Endodermal cell (in vitro differentiated cells): ENCODE measurements around the gene SRGAP3. TPM values are rescaled to one million over a fixed set of nuclear protein-coding genes. Genes with fewer than 3 reads are reported as not detected.

Experiments used
- DNase-seq: peaks from one replicate; pipeline ENCODE4 v3.0.0-alpha.2; 2017
- H3K27ac ChIP-seq: 2 replicates; pipeline ENCODE4 v1.5.1; 2013; ENCODE audit warnings: mild to moderate bottlenecking, low read depth, low read length, moderate library complexity
- H3K27me3 ChIP-seq: 2 replicates; pipeline ENCODE4 v1.6.1; 2013; ENCODE audit warnings: mild to moderate bottlenecking, low read length, moderate library complexity; ENCODE audit not compliant: insufficient read depth, control insufficient read depth, poor library complexity, severe bottlenecking
- H3K36me3 ChIP-seq: 2 replicates; pipeline ENCODE4 v1.7.0; 2013; ENCODE audit warnings: mild to moderate bottlenecking, low read length, moderate library complexity; ENCODE audit not compliant: control insufficient read depth, insufficient read depth
- H3K4me1 ChIP-seq: one replicate; pipeline ENCODE4 v1.7.0; 2013; ENCODE audit warnings: low read length; ENCODE audit not compliant: control insufficient read depth, insufficient read depth
- H3K4me3 ChIP-seq: 2 replicates; pipeline ENCODE4 v1.5.1; 2013; ENCODE audit warnings: mild to moderate bottlenecking, low read length, moderate library complexity
- H3K9ac ChIP-seq: 2 replicates; pipeline ENCODE4 v1.6.1; 2013; ENCODE audit warnings: mild to moderate bottlenecking, low read length, moderate library complexity; ENCODE audit not compliant: poor library complexity, severe bottlenecking; ENCODE audit errors: extremely low read depth
- H3K9me3 ChIP-seq: 2 replicates; pipeline ENCODE4 v1.6.1; 2013; ENCODE audit warnings: mild to moderate bottlenecking, low read length, moderate library complexity; ENCODE audit not compliant: control insufficient read depth
- H3K27ac Mint-ChIP-seq: 2 replicates; pipeline ENCODE4 v1.8.0; 2020; ENCODE audit warnings: mixed read lengths
- H3K27me3 Mint-ChIP-seq: 2 replicates; pipeline ENCODE4 v1.8.0; 2021; ENCODE audit warnings: mild to moderate bottlenecking, mixed read lengths; ENCODE audit not compliant: insufficient read depth
- H3K36me3 Mint-ChIP-seq: 2 replicates; pipeline ENCODE4 v1.8.0; 2020; ENCODE audit warnings: low read depth, mixed read lengths
- H3K4me1 Mint-ChIP-seq: 2 replicates; pipeline ENCODE4 v1.8.0; 2020; ENCODE audit warnings: mixed read lengths
- H3K4me3 Mint-ChIP-seq: 2 replicates; pipeline ENCODE4 v1.8.0; 2020; ENCODE audit warnings: mild to moderate bottlenecking, moderate library complexity, mixed read lengths
- H3K9me3 Mint-ChIP-seq: 2 replicates; pipeline ENCODE4 v1.8.0; 2020; ENCODE audit warnings: mild to moderate bottlenecking, mixed read lengths
- WGBS, 2 experiments: methylation state at CpG; one replicate each; pipeline versions ENCODE4 v1.1.5 to v1.1.7; 2013; ENCODE audit warnings: missing lambda C conversion rate in 2 of 2, mixed read lengths in 1 of 2; ENCODE audit not compliant: insufficient coverage in 1 of 2, insufficient read length in 1 of 2; 5-methylcytosine and 5-hydroxymethylcytosine counted together
- total RNA-seq, 2 donors: library from RNA; stranded (reverse); fragmentation: NEBNext Ultra II Directional in 1 of 2; extraction: Animal tissue kit (Norgen Biotek cat#: 25700) in 1 of 2; gene quantifications; 2 replicates in 1 of 2; 3 replicates in 1 of 2; pipeline ENCODE4 v1.2.1, GENCODE V29; 2021
- TF ChIP-seq, protein P1 (sequence below): fragments of 200-600 bp; sonication (generic); conservative IDR thresholded peaks from 2 replicates; pipeline ENCODE4 v1.5.0; 2021; ENCODE audit warnings: antibody characterized with exemption, mild to moderate bottlenecking

Gene SRGAP3
- total RNA-seq, 2 donors from 2014 or later: 5.0 to 8.1 TPM

GRCh38 chr3:8945890-8946600 lies 303.4 kb downstream of the SRGAP3 start:
- H3K4me1 Mint-ChIP-seq: no peaks in the 10 kb centered on the region
- Histone ChIP-seq H3K27me3 (no peaks in the 10 kb centered on the region), H3K4me3 (no peak overlapping the region), H3K4me1 (no peaks in the 10 kb centered on the region), H3K27ac (no peak overlapping the region), H3K36me3 (peaks cover 39% of the 10 kb centered on the region), H3K9ac (no peak overlapping the region), H3K9me3 (peaks cover 19% of the 10 kb centered on the region)
- H3K36me3 Mint-ChIP-seq: peaks cover 43% of the 10 kb centered on the region
- 83 to 100% methylated on average over 1 to 3 of the region's 3 CpGs for WGBS, 2 experiments
- TF ChIP-seq, protein P1, sequence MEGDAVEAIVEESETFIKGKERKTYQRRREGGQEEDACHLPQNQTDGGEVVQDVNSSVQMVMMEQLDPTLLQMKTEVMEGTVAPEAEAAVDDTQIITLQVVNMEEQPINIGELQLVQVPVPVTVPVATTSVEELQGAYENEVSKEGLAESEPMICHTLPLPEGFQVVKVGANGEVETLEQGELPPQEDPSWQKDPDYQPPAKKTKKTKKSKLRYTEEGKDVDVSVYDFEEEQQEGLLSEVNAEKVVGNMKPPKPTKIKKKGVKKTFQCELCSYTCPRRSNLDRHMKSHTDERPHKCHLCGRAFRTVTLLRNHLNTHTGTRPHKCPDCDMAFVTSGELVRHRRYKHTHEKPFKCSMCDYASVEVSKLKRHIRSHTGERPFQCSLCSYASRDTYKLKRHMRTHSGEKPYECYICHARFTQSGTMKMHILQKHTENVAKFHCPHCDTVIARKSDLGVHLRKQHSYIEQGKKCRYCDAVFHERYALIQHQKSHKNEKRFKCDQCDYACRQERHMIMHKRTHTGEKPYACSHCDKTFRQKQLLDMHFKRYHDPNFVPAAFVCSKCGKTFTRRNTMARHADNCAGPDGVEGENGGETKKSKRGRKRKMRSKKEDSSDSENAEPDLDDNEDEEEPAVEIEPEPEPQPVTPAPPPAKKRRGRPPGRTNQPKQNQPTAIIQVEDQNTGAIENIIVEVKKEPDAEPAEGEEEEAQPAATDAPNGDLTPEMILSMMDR: no peak
- no peak overlapping the region for H3K4me3 Mint-ChIP-seq
- DNase-seq: no peak
- H3K9me3 Mint-ChIP-seq: peaks cover 19% of the 10 kb centered on the region
- no peaks in the 10 kb centered on the region for H3K27me3 Mint-ChIP-seq
- H3K27ac Mint-ChIP-seq: no peak overlapping the region

GRCh38 chr3:8942746-8943488 lies 306.5 kb downstream of the SRGAP3 start:
- no peak for DNase-seq
- H3K36me3 Mint-ChIP-seq: peaks cover 49% of the 10 kb centered on the region

DNA sequence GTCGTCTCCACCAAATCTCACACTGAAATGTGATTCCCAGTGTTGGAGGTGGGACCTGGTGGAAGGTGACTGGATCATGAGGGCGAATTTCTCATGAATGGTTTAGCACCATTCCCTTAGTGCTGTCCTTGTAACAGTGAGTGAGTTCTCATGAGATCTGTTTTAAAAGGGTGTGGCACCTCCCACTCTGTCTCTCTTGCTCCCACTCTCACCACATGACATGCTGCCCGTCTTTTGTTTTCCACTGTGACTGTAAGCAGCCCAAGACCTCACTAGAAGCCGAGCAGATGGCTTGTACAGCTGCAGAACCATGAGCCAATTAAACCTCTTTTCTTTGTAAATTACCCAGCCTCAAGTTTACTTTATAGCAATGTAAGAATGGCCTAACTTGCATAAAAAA lies 307.3 kb downstream of the SRGAP3 start:
- DNase-seq: no peak
- Histone ChIP-seq H3K27ac (no peak overlapping the region), H3K27me3 (no peaks in the 10 kb centered on the region), H3K9ac (no peak overlapping the region), H3K9me3 (peaks cover 19% of the 10 kb centered on the region), H3K4me1 (no peaks in the 10 kb centered on the region), H3K4me3 (no peak overlapping the region), H3K36me3 (peaks cover 65% of the 10 kb centered on the region)
- Mint-ChIP-seq H3K27ac (no peak overlapping the region), H3K27me3 (no peaks in the 10 kb centered on the region), H3K36me3 (peaks cover 46% of the 10 kb centered on the region), H3K9me3 (peaks cover 19% of the 10 kb centered on the region), H3K4me3 (no peak overlapping the region), H3K4me1 (no peaks in the 10 kb centered on the region)
- TF ChIP-seq, protein P1: no peak
- WGBS, 2 experiments: 85 to 95% methylated on average over 3 to 4 of the region's 4 CpGs

More at GRCh38 chr3:8942746-8943488, 306.5 kb downstream of the SRGAP3 start:
- H3K4me3 Mint-ChIP-seq: no peak overlapping the region
- Histone ChIP-seq H3K9me3 (peaks cover 19% of the 10 kb centered on the region), H3K4me3 (no peak overlapping the region), H3K9ac (no peak overlapping the region), H3K27me3 (no peaks in the 10 kb centered on the region), H3K36me3 (peaks cover 65% of the 10 kb centered on the region), H3K4me1 (no peaks in the 10 kb centered on the region), H3K27ac (no peak overlapping the region)
- no peak overlapping the region for H3K27ac Mint-ChIP-seq
- TF ChIP-seq, protein P1: no peak
- WGBS, 2 experiments: 94 to 100% methylated on average over 1 to 4 of the region's 4 CpGs
- peaks cover 19% of the 10 kb centered on the region for H3K9me3 Mint-ChIP-seq
- H3K27me3 Mint-ChIP-seq: no peaks in the 10 kb centered on the region
- no peaks in the 10 kb centered on the region for H3K4me1 Mint-ChIP-seq
